ENCODE measurements around the gene GPATCH8. TPM values are rescaled to one million over a fixed set of nuclear protein-coding genes. Genes with fewer than 3 reads are reported as not detected.
"Not testable (repeated sequence)": the region's sequence is repeated elsewhere in the genome, so short reads cannot be mapped to it uniquely, and the experiment has no call there.

The GPATCH8 gene
- polyA plus RNA-seq (2013, experiment 1 of 2; ENCODE audit: insufficient read length) = 24.6 TPM
- polyA plus RNA-seq (2013, experiment 2 of 2; ENCODE audit: insufficient read length) = 22.1 TPM

GRCh38 chr17:44503147-44504029 is at the start of gene GPATCH8:
GPATCH8 (minus strand) TSS chr17:44503406; CDS start chr17:44503370, 36 bp downstream.
- DNase-seq = peak; percentile 95

GRCh38 chr17:44552361-44552760 is 49.2 kb upstream of the GPATCH8 start:
- no peak for DNase-seq

- no peak for DNase-seq
Observed at GRCh38 chr17:44549686-44550085, 46.5 kb upstream of the GPATCH8 start.

- DNase-seq = no peak
Observed at GRCh38 chr17:44548376-44549230, 45.4 kb upstream of the GPATCH8 start.

GRCh38 chr17:44547625-44548267 is 44.5 kb upstream of the GPATCH8 start:
- DNase-seq = peak; percentile 85

GRCh38 chr17:44546671-44547606 is 43.7 kb upstream of the GPATCH8 start:
- peak; percentile 78 for DNase-seq

- no peak for DNase-seq
Observed at GRCh38 chr17:44543905-44544523, 40.8 kb upstream of the GPATCH8 start.

GRCh38 chr17:44543213-44543904 is 40.2 kb upstream of the GPATCH8 start:
- DNase-seq = peak; percentile 98

- no peak for DNase-seq
Observed at GRCh38 chr17:44541884-44542581, 38.8 kb upstream of the GPATCH8 start.

- no peak for DNase-seq
Observed at GRCh38 chr17:44540246-44541084, 37.3 kb upstream of the GPATCH8 start.

- DNase-seq = no peak
Observed at GRCh38 chr17:44539673-44540072, 36.5 kb upstream of the GPATCH8 start.

GRCh38 chr17:44537922-44538321 is 34.7 kb upstream of the GPATCH8 start:
- DNase-seq = not testable (repeated sequence)

GRCh38 chr17:44536090-44536953 is 33.1 kb upstream of the GPATCH8 start:
- peak; percentile 60 for DNase-seq

GRCh38 chr17:44533533-44534246 is 30.5 kb upstream of the GPATCH8 start:
- DNase-seq = peak; percentile 93

GRCh38 chr17:44530896-44531418 is 27.8 kb upstream of the GPATCH8 start:
- no peak for DNase-seq

GRCh38 chr17:44529864-44530263 is 26.7 kb upstream of the GPATCH8 start:
- DNase-seq = no peak

- no peak for DNase-seq
Observed at GRCh38 chr17:44527954-44528353, 24.7 kb upstream of the GPATCH8 start.

Measured in fibroblast of skin of abdomen (primary cell).